OCI-M2 (cell line): ENCODE data around the gene PKDREJ.

ENCODE experiments used
- DNase-seq: peaks from one replicate; lab custom pipeline; 2025; ENCODE audit not compliant: unreplicated experiment; lab: John Stamatoyannopoulos, UW

Gene PKDREJ

GRCh38 chr22:46240073-46240472 is 23.1 kb downstream of the PKDREJ start:
- DNase-seq, result no peak

GRCh38 chr22:46239261-46240048 is 23.7 kb downstream of the PKDREJ start:
- no peak for DNase-seq

GRCh38 chr22:46238541-46238940 is 24.6 kb downstream of the PKDREJ start:
- DNase-seq, result no peak

- DNase-seq, result no peak
Observed at GRCh38 chr22:46237453-46238124, 25.6 kb downstream of the PKDREJ start.

- no peak for DNase-seq
Observed at GRCh38 chr22:46234969-46235368, 28.2 kb downstream of the PKDREJ start.

- no peak for DNase-seq
Observed at GRCh38 chr22:46233231-46233630, 29.9 kb downstream of the PKDREJ start.

- no peak for DNase-seq
Observed at GRCh38 chr22:46230262-46230901, 32.8 kb downstream of the PKDREJ start.

- DNase-seq, result no peak
Observed at GRCh38 chr22:46229701-46230100, 33.4 kb downstream of the PKDREJ start.

- no peak for DNase-seq
Observed at GRCh38 chr22:46226577-46226976, 36.6 kb downstream of the PKDREJ start.

GRCh38 chr22:46225631-46226030 is 37.5 kb downstream of the PKDREJ start:
- no peak for DNase-seq

GRCh38 chr22:46224898-46225290 is 38.2 kb downstream of the PKDREJ start:
- DNase-seq, result no peak

- DNase-seq, result no peak
Observed at GRCh38 chr22:46224044-46224897, 38.9 kb downstream of the PKDREJ start.

GRCh38 chr22:46220921-46221320 is 42.2 kb downstream of the PKDREJ start:
- no peak for DNase-seq

- no peak for DNase-seq
Observed at GRCh38 chr22:46219636-46220035, 43.5 kb downstream of the PKDREJ start.

GRCh38 chr22:46214616-46215015 is 48.5 kb downstream of the PKDREJ start:
- no peak for DNase-seq

GRCh38 chr22:46214149-46214548 is 49.0 kb downstream of the PKDREJ start:
- no peak for DNase-seq

GRCh38 chr22:46213052-46213451 is 50.1 kb downstream of the PKDREJ start:
- no peak for DNase-seq

- no peak for DNase-seq
Observed at GRCh38 chr22:46212195-46212594, 50.9 kb downstream of the PKDREJ start.

GRCh38 chr22:46209262-46209661 is 53.9 kb downstream of the PKDREJ start:
- DNase-seq, result no peak
